ENCODE data around the gene GPC4. TPM values are rescaled to one million over a fixed set of nuclear protein-coding genes. Genes with fewer than 3 reads are reported as not detected.

The GPC4 gene
- total and polyA plus RNA-seq, 4 donors = 7.8 to 17.8 (median 11.9) TPM

- DNase-seq (ENCODE audit: low read depth in 4 of 6, low spot score in 6 of 6) = peak in 1 of 6 donors; percentile 26
- H3K36me3 ChIP-seq (ENCODE audit: control insufficient read depth, insufficient read depth, low read length) = no peaks in the 10 kb centered on the region
- peaks cover 24% of the 10 kb centered on the region for H3K4me1 ChIP-seq (ENCODE audit: control insufficient read depth, insufficient read depth, low read length)
- peak overlapping the region; percentile 57 for H3K27ac ChIP-seq (ENCODE audit: low read depth, low read length)
- H3K4me3 ChIP-seq (ENCODE audit: low read depth, low read length) = peak overlapping the region; percentile 56
- no peaks in the 10 kb centered on the region for H3K9me3 ChIP-seq (ENCODE audit: control insufficient read depth, insufficient read depth, low read length)
- 26% methylated on average over 35 of the region's 38 CpGs for WGBS (ENCODE audit: insufficient coverage)
- H3K27me3 ChIP-seq (ENCODE audit: control insufficient read depth, insufficient read depth, low read length) = peaks cover 29% of the 10 kb centered on the region
These were observed 1.9 kb downstream of the GPC4 start for GRCh38 chrX:133413218-133413925.

GRCh38 chrX:133412665-133413064 is 2.6 kb downstream of the GPC4 start:
- 64% methylated on average over 4 of the region's 5 CpGs for WGBS (ENCODE audit: insufficient coverage)
- no peak for DNase-seq (ENCODE audit: low read depth in 4 of 6, low spot score in 6 of 6)
- no peaks in the 10 kb centered on the region for H3K36me3 ChIP-seq (ENCODE audit: control insufficient read depth, insufficient read depth, low read length)
- H3K4me1 ChIP-seq (ENCODE audit: control insufficient read depth, insufficient read depth, low read length) = peaks cover 24% of the 10 kb centered on the region
- H3K4me3 ChIP-seq (ENCODE audit: low read depth, low read length) = peak overlapping the region; percentile 56
- H3K27ac ChIP-seq (ENCODE audit: low read depth, low read length) = peak overlapping the region; percentile 31
- H3K9me3 ChIP-seq (ENCODE audit: control insufficient read depth, insufficient read depth, low read length) = no peaks in the 10 kb centered on the region
- peaks cover 29% of the 10 kb centered on the region for H3K27me3 ChIP-seq (ENCODE audit: control insufficient read depth, insufficient read depth, low read length)

GRCh38 chrX:133412246-133412645 is 3.0 kb downstream of the GPC4 start:
- H3K27me3 ChIP-seq (ENCODE audit: control insufficient read depth, insufficient read depth, low read length) = peaks cover 26% of the 10 kb centered on the region
- H3K4me3 ChIP-seq (ENCODE audit: low read depth, low read length) = peak overlapping the region; percentile 56
- H3K4me1 ChIP-seq (ENCODE audit: control insufficient read depth, insufficient read depth, low read length) = peaks cover 24% of the 10 kb centered on the region
- H3K36me3 ChIP-seq (ENCODE audit: control insufficient read depth, insufficient read depth, low read length) = no peaks in the 10 kb centered on the region
- DNase-seq (ENCODE audit: low read depth in 4 of 6, low spot score in 6 of 6) = peak in 1 of 6 donors; percentile 63
- WGBS (ENCODE audit: insufficient coverage) = 36% methylated on average over 3 of the region's 3 CpGs
- no peaks in the 10 kb centered on the region for H3K9me3 ChIP-seq (ENCODE audit: control insufficient read depth, insufficient read depth, low read length)
- H3K27ac ChIP-seq (ENCODE audit: low read depth, low read length) = peak overlapping the region; percentile 31

- DNase-seq (ENCODE audit: low read depth in 4 of 6, low spot score in 6 of 6) = no peak
- H3K4me3 ChIP-seq (ENCODE audit: low read depth, low read length) = no peak overlapping the region
- no peak overlapping the region for H3K27ac ChIP-seq (ENCODE audit: low read depth, low read length)
- WGBS (ENCODE audit: insufficient coverage) = no CpG with 5 or more reads among the region's 3 CpGs
- peaks cover 16% of the 10 kb centered on the region for H3K4me1 ChIP-seq (ENCODE audit: control insufficient read depth, insufficient read depth, low read length)
- peaks cover 14% of the 10 kb centered on the region for H3K27me3 ChIP-seq (ENCODE audit: control insufficient read depth, insufficient read depth, low read length)
- no peaks in the 10 kb centered on the region for H3K36me3 ChIP-seq (ENCODE audit: control insufficient read depth, insufficient read depth, low read length)
- H3K9me3 ChIP-seq (ENCODE audit: control insufficient read depth, insufficient read depth, low read length) = no peaks in the 10 kb centered on the region
These were observed 4.7 kb downstream of the GPC4 start for GRCh38 chrX:133410550-133410949.

GRCh38 chrX:133405498-133406185 is 9.6 kb downstream of the GPC4 start:
- no peak for DNase-seq (ENCODE audit: low read depth in 4 of 6, low spot score in 6 of 6)
- WGBS (ENCODE audit: insufficient coverage) = 86% methylated on average over 3 of the region's 4 CpGs
- no peaks in the 10 kb centered on the region for H3K4me1 ChIP-seq (ENCODE audit: control insufficient read depth, insufficient read depth, low read length)
- no peak overlapping the region for H3K4me3 ChIP-seq (ENCODE audit: low read depth, low read length)
- no peaks in the 10 kb centered on the region for H3K9me3 ChIP-seq (ENCODE audit: control insufficient read depth, insufficient read depth, low read length)
- H3K36me3 ChIP-seq (ENCODE audit: control insufficient read depth, insufficient read depth, low read length) = no peaks in the 10 kb centered on the region
- H3K27ac ChIP-seq (ENCODE audit: low read depth, low read length) = no peak overlapping the region
- H3K27me3 ChIP-seq (ENCODE audit: control insufficient read depth, insufficient read depth, low read length) = peaks cover 2% of the 10 kb centered on the region

GRCh38 chrX:133403984-133404383 is 11.3 kb downstream of the GPC4 start:
- 85% methylated on average over 2 of the region's 4 CpGs for WGBS (ENCODE audit: insufficient coverage)
- H3K27ac ChIP-seq (ENCODE audit: low read depth, low read length) = no peak overlapping the region
- H3K36me3 ChIP-seq (ENCODE audit: control insufficient read depth, insufficient read depth, low read length) = no peaks in the 10 kb centered on the region
- no peak overlapping the region for H3K4me3 ChIP-seq (ENCODE audit: low read depth, low read length)
- no peak for DNase-seq (ENCODE audit: low read depth in 4 of 6, low spot score in 6 of 6)
- H3K27me3 ChIP-seq (ENCODE audit: control insufficient read depth, insufficient read depth, low read length) = peaks cover 2% of the 10 kb centered on the region
- no peaks in the 10 kb centered on the region for H3K4me1 ChIP-seq (ENCODE audit: control insufficient read depth, insufficient read depth, low read length)
- H3K9me3 ChIP-seq (ENCODE audit: control insufficient read depth, insufficient read depth, low read length) = no peaks in the 10 kb centered on the region

GRCh38 chrX:133402830-133403625 is 12.3 kb downstream of the GPC4 start:
- peaks cover 2% of the 10 kb centered on the region for H3K27me3 ChIP-seq (ENCODE audit: control insufficient read depth, insufficient read depth, low read length)
- 92% methylated on average over 3 of the region's 10 CpGs for WGBS (ENCODE audit: insufficient coverage)
- no peaks in the 10 kb centered on the region for H3K36me3 ChIP-seq (ENCODE audit: control insufficient read depth, insufficient read depth, low read length)
- no peaks in the 10 kb centered on the region for H3K4me1 ChIP-seq (ENCODE audit: control insufficient read depth, insufficient read depth, low read length)
- no peaks in the 10 kb centered on the region for H3K9me3 ChIP-seq (ENCODE audit: control insufficient read depth, insufficient read depth, low read length)
- H3K4me3 ChIP-seq (ENCODE audit: low read depth, low read length) = no peak overlapping the region
- H3K27ac ChIP-seq (ENCODE audit: low read depth, low read length) = no peak overlapping the region
- DNase-seq (ENCODE audit: low read depth in 4 of 6, low spot score in 6 of 6) = no peak

- H3K9me3 ChIP-seq (ENCODE audit: control insufficient read depth, insufficient read depth, low read length) = no peaks in the 10 kb centered on the region
- no peaks in the 10 kb centered on the region for H3K36me3 ChIP-seq (ENCODE audit: control insufficient read depth, insufficient read depth, low read length)
- peak in 1 of 6 donors; percentile 34 for DNase-seq (ENCODE audit: low read depth in 4 of 6, low spot score in 6 of 6)
- H3K27ac ChIP-seq (ENCODE audit: low read depth, low read length) = peak overlapping the region; percentile 33
- no peaks in the 10 kb centered on the region for H3K4me1 ChIP-seq (ENCODE audit: control insufficient read depth, insufficient read depth, low read length)
- no peak overlapping the region for H3K4me3 ChIP-seq (ENCODE audit: low read depth, low read length)
- no CpG with 5 or more reads among the region's 2 CpGs for WGBS (ENCODE audit: insufficient coverage)
- H3K27me3 ChIP-seq (ENCODE audit: control insufficient read depth, insufficient read depth, low read length) = peaks cover 2% of the 10 kb centered on the region
These were observed 13.2 kb downstream of the GPC4 start for GRCh38 chrX:133402042-133402453.

GRCh38 chrX:133401536-133401935 is 13.8 kb downstream of the GPC4 start:
- H3K27ac ChIP-seq (ENCODE audit: low read depth, low read length) = no peak overlapping the region
- H3K27me3 ChIP-seq (ENCODE audit: control insufficient read depth, insufficient read depth, low read length) = peaks cover 2% of the 10 kb centered on the region
- no peak overlapping the region for H3K4me3 ChIP-seq (ENCODE audit: low read depth, low read length)
- H3K4me1 ChIP-seq (ENCODE audit: control insufficient read depth, insufficient read depth, low read length) = no peaks in the 10 kb centered on the region
- no CpG with 5 or more reads among the region's 1 CpG for WGBS (ENCODE audit: insufficient coverage)
- DNase-seq (ENCODE audit: low read depth in 4 of 6, low spot score in 6 of 6) = no peak
- H3K9me3 ChIP-seq (ENCODE audit: control insufficient read depth, insufficient read depth, low read length) = no peaks in the 10 kb centered on the region
- H3K36me3 ChIP-seq (ENCODE audit: control insufficient read depth, insufficient read depth, low read length) = no peaks in the 10 kb centered on the region

Data from spinal cord (tissue), 10 donors.